K562 (cell line): ENCODE measurements around the gene PHAX. TPM values are rescaled to one million over a fixed set of nuclear protein-coding genes. Genes with fewer than 3 reads are reported as not detected.

ENCODE experiments used
- ATAC-seq: fragments of 200-7000 bp; cut with Tn5 transposase; 3 replicates; pipeline ENCODE4 v1.9.1; 2020; ENCODE audit warnings: moderate library complexity
- BruUV-seq: library from RNA; stranded (reverse); fragments of 400-500 nt; replicated peaks from 2 replicates; lab custom pipeline; 2021; lab: Mats Ljungman, UMichigan
- CTCF ChIA-PET: fragments of 300-600 bp; formaldehyde crosslinking; extraction: SDS; loops from one replicate; lab custom pipeline; 2021; ENCODE audit warnings: low intra/inter-chr PET ratio; lab: Yijun Ruan, JAX
- POLR2A ChIA-PET: fragments of 300-600, 350-650 bp; sonication (Branson Sonifier 250); formaldehyde crosslinking; extraction: SDS; loops from one replicate; lab custom pipeline; 2021; ENCODE audit warnings: antibody characterized with exemption, inconsistent platforms; lab: Yijun Ruan, JAX
- DNase-seq, 4 experiments: peaks; one replicate each; pipeline versions ENCODE4 v3.0.0 to v3.0.0-alpha.2; 2011 to 2018; ENCODE audit warnings: low spot score in 3 of 4, mixed read lengths in 3 of 4; ENCODE audit errors: extremely low read depth in 1 of 4
- FAIRE-seq: peaks from 2 replicates; lab custom pipeline; 2011; peaks lifted over from hg19 to GRCh38; lab: Jason Lieb, UNC
- H2AFZ ChIP-seq: 2 replicates; pipeline ENCODE4 v1.6.0; 2011; ENCODE audit warnings: low read depth, low read length, control low read depth, inconsistent platforms
- H3K27ac ChIP-seq: fragments of 200-600 bp; 3 replicates; pipeline ENCODE4 v1.8.0; 2011; ENCODE audit warnings: low read depth, mild to moderate bottlenecking, control low read depth, inconsistent platforms, low read length, moderate library complexity, mixed read lengths; ENCODE audit errors: extremely low read depth
- H3K27me3 ChIP-seq, 2 experiments: fragments of 300-600 bp in 1 of 2; 2 replicates in 1 of 2; 3 replicates in 1 of 2; pipeline versions ENCODE4 v1.6.0 to v1.8.0; 2011; ENCODE audit warnings: inconsistent platforms in 2 of 2, low read length in 2 of 2, mild to moderate bottlenecking in 1 of 2, mixed read lengths in 1 of 2, moderate library complexity in 1 of 2; ENCODE audit not compliant: control insufficient read depth in 2 of 2, insufficient read depth in 2 of 2
- H3K36me3 ChIP-seq: fragments of 300-600 bp; 3 replicates; pipeline ENCODE4 v1.8.0; 2011; ENCODE audit warnings: mild to moderate bottlenecking, low read length, inconsistent platforms; ENCODE audit not compliant: control insufficient read depth, insufficient read depth
- H3K4me1 ChIP-seq, 2 experiments: fragments of 200-600 bp in 1 of 2; replicated peaks in 1 of 2; 2 replicates in 1 of 2; 3 replicates in 1 of 2; pipeline versions ENCODE4 v1.5.1 to v1.8.0; 2011; ENCODE audit warnings: inconsistent platforms in 2 of 2, low read length in 2 of 2, mild to moderate bottlenecking in 1 of 2, mixed read lengths in 1 of 2, moderate library complexity in 1 of 2; ENCODE audit not compliant: control insufficient read depth in 2 of 2, insufficient read depth in 2 of 2
- H3K4me2 ChIP-seq: 2 replicates; pipeline ENCODE4 v1.6.1; 2011; ENCODE audit warnings: low read length, control low read depth, inconsistent platforms, mixed read lengths; ENCODE audit not compliant: insufficient read depth
- H3K4me3 ChIP-seq: fragments of 200-600 bp; sonication (generic), shearing (Covaris generic); 2 replicates; pipeline ENCODE4 v1.5.1; 2016; ENCODE audit warnings: control low read depth, inconsistent platforms
- H3K79me2 ChIP-seq: fragments of 200-600 bp; 3 replicates; pipeline ENCODE4 v1.8.0; 2011; ENCODE audit warnings: low read length, inconsistent platforms; ENCODE audit not compliant: control insufficient read depth, insufficient read depth
- H3K9ac ChIP-seq, 2 experiments: 2 replicates each; pipeline versions ENCODE4 v1.6.0 to v1.6.1; 2011; ENCODE audit warnings: low read depth in 2 of 2, low read length in 2 of 2, control low read depth in 1 of 2, inconsistent platforms in 1 of 2, mild to moderate bottlenecking in 1 of 2, mixed read lengths in 1 of 2; ENCODE audit not compliant: insufficient read depth in 1 of 2
- H3K9me1 ChIP-seq: one replicate; pipeline ENCODE4 v1.6.0; 2011; ENCODE audit warnings: inconsistent platforms, mild to moderate bottlenecking, low read length, moderate library complexity; ENCODE audit not compliant: control insufficient read depth, insufficient read depth
- H3K9me3 ChIP-seq: replicated peaks from 2 replicates; pipeline ENCODE4 v1.5.1; 2011; ENCODE audit warnings: low read depth, low read length, inconsistent platforms; ENCODE audit not compliant: control insufficient read depth, insufficient read depth
- H4K20me1 ChIP-seq: replicated peaks from 2 replicates; pipeline ENCODE4 v1.6.1; 2011; ENCODE audit warnings: low read length, inconsistent platforms, mixed read lengths; ENCODE audit not compliant: control insufficient read depth, insufficient read depth
- CHCHD3 ChIP-seq: fragments of 250-450 bp; sonication (Bioruptor Pico); IDR thresholded peaks from 2 replicates; pipeline ENCODE4 v2.1.2; 2022; ENCODE audit warnings: mild to moderate bottlenecking
- DDX20 ChIP-seq: fragments of 450-650 bp; IDR thresholded peaks from 2 replicates; pipeline ENCODE4 v1.6.1; 2016; ENCODE audit warnings: missing genetic modification characterization, low read depth, mild to moderate bottlenecking, missing compliant biosample characterization, moderate library complexity
- EP300 ChIP-seq: IDR thresholded peaks from 2 replicates; pipeline ENCODE4 v1.6.1; 2012; ENCODE audit warnings: low read length, improper control_type of control experiment
- ESRRA ChIP-seq: fragments of 450-650 bp; IDR thresholded peaks from 2 replicates; pipeline ENCODE4 v1.6.1; 2014; ENCODE audit warnings: low read depth, mild to moderate bottlenecking, moderate library complexity, borderline replicate concordance
- HDAC1 ChIP-seq, 2 experiments: fragments of 450-650 bp; IDR thresholded peaks; 2 replicates each; pipeline ENCODE4 v1.6.1; 2016 to 2017; ENCODE audit warnings: inconsistent platforms in 1 of 2, mild to moderate bottlenecking in 1 of 2, moderate library complexity in 1 of 2
- HMBOX1 ChIP-seq: sonication (generic); IDR thresholded peaks from 2 replicates; pipeline ENCODE4 v1.6.1; 2016
- KLF6 ChIP-seq: fragments of 250-450 bp; sonication (Bioruptor Pico); IDR thresholded peaks from 2 replicates; pipeline ENCODE4 v1.4.0; 2020; ENCODE audit warnings: mild to moderate bottlenecking, moderate library complexity, borderline replicate concordance
- NR0B1 ChIP-seq: fragments of 450-650 bp; IDR thresholded peaks from one replicate; pipeline ENCODE4 v1.6.1; 2018; ENCODE audit warnings: mild to moderate bottlenecking, moderate library complexity; ENCODE audit not compliant: partially characterized antibody
- NR3C1 ChIP-seq: sonication (generic); formaldehyde crosslinking; IDR thresholded peaks from 2 replicates; pipeline ENCODE4 v1.8.1; 2022; ENCODE audit warnings: missing genetic modification reagents
- SMAD3 ChIP-seq: fragments of 450-650 bp; formaldehyde crosslinking; conservative IDR thresholded peaks from 2 replicates; pipeline ENCODE4 v1.4.0; 2020; ENCODE audit warnings: mild to moderate bottlenecking
- SPI1 ChIP-seq: IDR thresholded peaks from 2 replicates; pipeline ENCODE4 v1.6.1; 2011; ENCODE audit warnings: low read depth, low read length, control low read depth, borderline replicate concordance
- TCF7 ChIP-seq: sonication (generic); IDR thresholded peaks from 2 replicates; pipeline ENCODE4 v1.6.1; 2016; ENCODE audit warnings: antibody characterized with exemption, borderline replicate concordance
- WGBS: fragments of 100-300 bp; shearing (Covaris generic); methylation state at CpG from one replicate; pipeline ENCODE4 v1.1.6; 2016; ENCODE audit warnings: low coverage, mixed read lengths; ENCODE audit not compliant: insufficient coverage; ENCODE audit errors: missing lambda C conversion rate; 5-methylcytosine and 5-hydroxymethylcytosine counted together
- in situ Hi-C: fragments of 300-500 bp; cut with MboI; formaldehyde crosslinking; loops from 4 replicates; pipeline ENCODE4 v1.15.0; 2018; ENCODE audit warnings: inconsistent platforms, mixed read lengths
- intact Hi-C: fragments of 100-400 bp; cut with micrococcal nuclease; formaldehyde crosslinking; loops from 2 replicates; pipeline ENCODE4 v1.14.2; 2022
- polyA plus RNA-seq, 8 experiments: library from polyadenylated mRNA; depleted of rRNA in 4 of 8; stranded (reverse) in 5 of 8; unstranded in 3 of 8; fragments of >200 nt; fragmentation: Nextera tagmentation in 2 of 8; fragmentation: Illumina TruSeq in 1 of 8; extraction: Ambion mirVana in 2 of 8; extraction: Trizol in 1 of 8; gene quantifications; 2 replicates each; pipeline versions ENCODE4 v1.2.1 to v1.2.3, GENCODE V29; 2011 to 2014; ENCODE audit warnings: inconsistent platforms in 1 of 8, missing spikeins in 1 of 8
- total RNA-seq, 7 experiments: library from RNA; depleted of rRNA in 6 of 7; stranded (reverse); fragments of >200 nt in 6 of 7; fragmentation: Illumina TruSeq in 2 of 7; extraction: Trizol in 2 of 7; gene quantifications; 2 replicates each; pipeline versions ENCODE4 v1.2.1 to v1.2.3, GENCODE V29; 2011 to 2021; ENCODE audit warnings: low replicate concordance in 1 of 7
- TF ChIP-seq, protein P1 (sequence below): IDR thresholded peaks from 2 replicates; pipeline ENCODE4 v1.6.1; 2012; ENCODE audit warnings: low read depth, low read length, improper control_type of control experiment, borderline replicate concordance
- TF ChIP-seq, protein P2 (sequence below), 2 experiments: IDR thresholded peaks; 2 replicates each; pipeline ENCODE4 v1.6.1; 2011; ENCODE audit warnings: borderline replicate concordance in 1 of 2, control low read depth in 1 of 2, low read depth in 1 of 2, low read length in 1 of 2, mild to moderate bottlenecking in 1 of 2, mixed read lengths in 1 of 2, moderate library complexity in 1 of 2; ENCODE audit not compliant: insufficient read depth in 1 of 2, insufficient read length in 1 of 2, poor library complexity in 1 of 2, severe bottlenecking in 1 of 2; ENCODE audit errors: extremely low read depth in 1 of 2

Gene PHAX
- total and polyA plus RNA-seq, 9 of the 15 experiments (the other 6 are each of a cell fraction or from before 2014, with no cell fraction given): 20.2 to 59.8 (median 43.5) TPM

GRCh38 chr5:126579716-126580115 is 21.0 kb upstream of the PHAX start:
- peaks cover 20 to 39% of the 10 kb centered on the region in 2 experiments; a peak in 3 of 5 replicates for H3K27me3 ChIP-seq
- H3K4me3 ChIP-seq: no peak overlapping the region
- CTCF ChIA-PET: no interaction called here
- H2AFZ ChIP-seq: no peak overlapping the region
- no peaks in the 10 kb centered on the region for H3K79me2 ChIP-seq
- H3K9me1 ChIP-seq: no peaks in the 10 kb centered on the region
- POLR2A ChIA-PET: interaction anchor here (0.6 to 1.6 kb wide), 2 partner anchors 13 to 15 kb away, joined by 3 to 6 read pairs; no protein-coding TSS in a partner anchor
- no TSS peak for BruUV-seq
- H4K20me1 ChIP-seq: no peaks in the 10 kb centered on the region
- 0% methylated on average over 2 of the region's 2 CpGs for whole genome bisulfite sequencing
- H3K9ac ChIP-seq: no peak overlapping the region
- intact Hi-C loops (no loop called here), in situ Hi-C loops (no loop called here)
- FAIRE-seq: no peak
- ATAC-seq: no peak
- H3K4me2 ChIP-seq: no peak overlapping the region
- no peak overlapping the region for H3K27ac ChIP-seq
- no peaks in the 10 kb centered on the region for H3K36me3 ChIP-seq
- no peaks in the 10 kb centered on the region for H3K4me1 ChIP-seq
- no peak for DNase-seq
- no peaks in the 10 kb centered on the region for H3K9me3 ChIP-seq
- no peak for TF ChIP-seq SPI1
- TF ChIP-seq EP300: no peak
- no peak for TF ChIP-seq HDAC1 (IDR thresholded peaks at IDR 0.05)
- no peak for TF ChIP-seq SMAD3
- TF ChIP-seq TCF7: no peak
- no peak for TF ChIP-seq CHCHD3 (CRISPR knock-in tag)
- TF ChIP-seq, protein P1, sequence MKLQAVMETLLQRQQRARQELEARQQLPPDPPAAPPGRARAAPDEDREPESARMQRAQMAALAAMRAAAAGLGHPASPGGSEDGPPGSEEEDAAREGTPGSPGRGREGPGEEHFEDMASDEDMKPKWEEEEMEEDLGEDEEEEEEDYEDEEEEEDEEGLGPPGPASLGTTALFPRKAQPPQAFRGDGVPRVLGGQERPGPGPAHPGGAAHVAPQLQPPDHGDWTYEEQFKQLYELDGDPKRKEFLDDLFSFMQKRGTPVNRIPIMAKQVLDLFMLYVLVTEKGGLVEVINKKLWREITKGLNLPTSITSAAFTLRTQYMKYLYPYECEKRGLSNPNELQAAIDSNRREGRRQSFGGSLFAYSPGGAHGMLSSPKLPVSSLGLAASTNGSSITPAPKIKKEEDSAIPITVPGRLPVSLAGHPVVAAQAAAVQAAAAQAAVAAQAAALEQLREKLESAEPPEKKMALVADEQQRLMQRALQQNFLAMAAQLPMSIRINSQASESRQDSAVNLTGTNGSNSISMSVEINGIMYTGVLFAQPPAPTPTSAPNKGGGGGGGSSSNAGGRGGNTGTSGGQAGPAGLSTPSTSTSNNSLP: no peak
- no peak for TF ChIP-seq NR3C1
- TF ChIP-seq HMBOX1: no peak
- TF ChIP-seq, protein P2, sequence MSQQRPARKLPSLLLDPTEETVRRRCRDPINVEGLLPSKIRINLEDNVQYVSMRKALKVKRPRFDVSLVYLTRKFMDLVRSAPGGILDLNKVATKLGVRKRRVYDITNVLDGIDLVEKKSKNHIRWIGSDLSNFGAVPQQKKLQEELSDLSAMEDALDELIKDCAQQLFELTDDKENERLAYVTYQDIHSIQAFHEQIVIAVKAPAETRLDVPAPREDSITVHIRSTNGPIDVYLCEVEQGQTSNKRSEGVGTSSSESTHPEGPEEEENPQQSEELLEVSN (IDR thresholded peaks at IDR 0.05; ENCODE audit: borderline replicate concordance in 1 of 2, extremely low read depth in 1 of 2, insufficient read depth in 1 of 2, insufficient read length in 1 of 2, low read depth in 1 of 2, low read length in 1 of 2, poor library complexity in 1 of 2, severe bottlenecking in 1 of 2): no peak
- TF ChIP-seq DDX20 (tag): no peak
- TF ChIP-seq KLF6 (CRISPR knock-in tag): no peak
- no peak for TF ChIP-seq ESRRA
- no peak for TF ChIP-seq NR0B1
